H9 (cell line): ENCODE data around the gene HPSE. TPM values are rescaled to one million over a fixed set of nuclear protein-coding genes. Genes with fewer than 3 reads are reported as not detected.

Experiments used
- DNase-seq: peaks from one replicate; pipeline ENCODE4 v3.0.0-alpha.2; 2017
- H2AFZ ChIP-seq: one replicate; pipeline ENCODE4 v1.6.1; 2013; ENCODE audit warnings: mild to moderate bottlenecking, low read length, control low read depth, moderate library complexity
- H2AK5ac ChIP-seq: 2 replicates; pipeline ENCODE4 v1.6.1; 2013; ENCODE audit warnings: low read length, control low read depth, mixed read lengths; ENCODE audit not compliant: insufficient read length
- H2BK120ac ChIP-seq: one replicate; pipeline ENCODE4 v1.6.1; 2013; ENCODE audit warnings: low read depth, mild to moderate bottlenecking, low read length, control low read depth, inconsistent platforms; ENCODE audit not compliant: poor library complexity, severe bottlenecking
- H2BK12ac ChIP-seq: 2 replicates; pipeline ENCODE4 v1.6.1; 2013; ENCODE audit warnings: low read length, control low read depth, mixed read lengths, low read depth; ENCODE audit not compliant: insufficient read length
- H2BK15ac ChIP-seq: 2 replicates; pipeline ENCODE4 v1.6.1; 2013; ENCODE audit warnings: low read depth, low read length, control low read depth
- H2BK20ac ChIP-seq: one replicate; pipeline ENCODE4 v1.6.1; 2013; ENCODE audit warnings: low read depth, mild to moderate bottlenecking, low read length, control low read depth, inconsistent platforms; ENCODE audit not compliant: poor library complexity, severe bottlenecking
- H2BK5ac ChIP-seq: 2 replicates; pipeline ENCODE4 v1.6.1; 2013; ENCODE audit warnings: low read length, control low read depth, mixed read lengths; ENCODE audit not compliant: insufficient read length
- H3K14ac ChIP-seq: 2 replicates; pipeline ENCODE4 v1.6.1; 2013; ENCODE audit warnings: low read length, control low read depth; ENCODE audit not compliant: insufficient read depth
- H3K18ac ChIP-seq: 2 replicates; pipeline ENCODE4 v1.6.1; 2013; ENCODE audit warnings: low read depth, mild to moderate bottlenecking, mixed read lengths, low read length, control low read depth; ENCODE audit not compliant: insufficient read length
- H3K23ac ChIP-seq: 2 replicates; pipeline ENCODE4 v1.6.1; 2013; ENCODE audit warnings: low read length, control low read depth, mixed read lengths, low read depth; ENCODE audit not compliant: insufficient read length
- H3K23me2 ChIP-seq: 2 replicates; pipeline ENCODE4 v1.6.1; 2013; ENCODE audit warnings: low read depth, mild to moderate bottlenecking, mixed read lengths, low read length, control low read depth; ENCODE audit not compliant: insufficient read length, poor library complexity, severe bottlenecking
- H3K27ac ChIP-seq: 2 replicates; pipeline ENCODE4 v1.5.1; 2013; ENCODE audit warnings: low read length, control low read depth, mixed read lengths, low read depth; ENCODE audit not compliant: insufficient read length
- H3K27me3 ChIP-seq: 2 replicates; pipeline ENCODE4 v1.6.1; 2013; ENCODE audit warnings: low read length, control low read depth, inconsistent platforms; ENCODE audit not compliant: insufficient read depth
- H3K4ac ChIP-seq: 2 replicates; pipeline ENCODE4 v1.6.1; 2013; ENCODE audit warnings: low read depth, mild to moderate bottlenecking, control low read depth, inconsistent platforms, low read length, moderate library complexity
- H3K4me1 ChIP-seq: 2 replicates; pipeline ENCODE4 v1.6.1; 2013; ENCODE audit warnings: low read length, control low read depth, inconsistent platforms; ENCODE audit not compliant: insufficient read depth
- H3K4me2 ChIP-seq: 2 replicates; pipeline ENCODE4 v1.6.1; 2013; ENCODE audit warnings: low read length, control low read depth, mixed read lengths; ENCODE audit not compliant: insufficient read length, insufficient read depth
- H3K56ac ChIP-seq: 2 replicates; pipeline ENCODE4 v1.6.1; 2013; ENCODE audit warnings: low read depth, mild to moderate bottlenecking, mixed read lengths, low read length, control low read depth; ENCODE audit not compliant: insufficient read length
- H3K79me1 ChIP-seq: 2 replicates; pipeline ENCODE4 v1.6.1; 2013; ENCODE audit warnings: low read depth, mild to moderate bottlenecking, moderate library complexity, low read length, control low read depth, inconsistent platforms; ENCODE audit not compliant: insufficient read depth, poor library complexity, severe bottlenecking
- H3K79me2 ChIP-seq: 2 replicates; pipeline ENCODE4 v1.6.1; 2013; ENCODE audit warnings: low read length, control low read depth, inconsistent platforms; ENCODE audit not compliant: insufficient read depth
- H3K9ac ChIP-seq: 2 replicates; pipeline ENCODE4 v1.6.1; 2013; ENCODE audit warnings: low read length, control low read depth, mixed read lengths; ENCODE audit not compliant: insufficient read length; ENCODE audit errors: extremely low read depth
- H3K9me3 ChIP-seq: one replicate; pipeline ENCODE4 v1.6.1; 2013; ENCODE audit warnings: low read depth, low read length, inconsistent platforms; ENCODE audit not compliant: control insufficient read depth
- H3T11ph ChIP-seq: one replicate; pipeline ENCODE4 v1.6.1; 2013; ENCODE audit warnings: mild to moderate bottlenecking, low read length, control low read depth, inconsistent platforms
- H4K20me1 ChIP-seq: one replicate; pipeline ENCODE4 v1.6.1; 2013; ENCODE audit not compliant: control insufficient read depth, insufficient read length, insufficient read depth
- H4K5ac ChIP-seq: 2 replicates; pipeline ENCODE4 v1.6.1; 2013; ENCODE audit warnings: low read depth, mild to moderate bottlenecking, mixed read lengths, low read length, control low read depth; ENCODE audit not compliant: insufficient read length
- H4K8ac ChIP-seq: replicated peaks from 2 replicates; pipeline ENCODE4 v1.6.1; 2013; ENCODE audit warnings: low read length, control low read depth, mixed read lengths, low read depth; ENCODE audit not compliant: insufficient read length
- H4K91ac ChIP-seq: 2 replicates; pipeline ENCODE4 v1.6.1; 2013; ENCODE audit warnings: low read depth, mild to moderate bottlenecking, moderate library complexity, mixed read lengths, low read length, control low read depth; ENCODE audit not compliant: insufficient read length
- H3K27ac Mint-ChIP-seq, 3 experiments: 2 replicates in 2 of 3; 3 replicates in 1 of 3; pipeline ENCODE4 v1.8.0; 2020 to 2021; ENCODE audit warnings: mixed read lengths in 3 of 3, mild to moderate bottlenecking in 1 of 3, moderate library complexity in 1 of 3
- H3K27me3 Mint-ChIP-seq: 2 replicates; pipeline ENCODE4 v1.8.0; 2021; ENCODE audit warnings: low read depth, mild to moderate bottlenecking, moderate library complexity, mixed read lengths
- H3K36me3 Mint-ChIP-seq, 3 experiments: 2 replicates in 2 of 3; 3 replicates in 1 of 3; pipeline ENCODE4 v1.8.0; 2020 to 2021; ENCODE audit warnings: low read depth in 3 of 3, mixed read lengths in 3 of 3; ENCODE audit not compliant: insufficient read depth in 1 of 3
- H3K4me1 Mint-ChIP-seq, 2 experiments: 2 replicates each; pipeline ENCODE4 v1.8.0; 2020; ENCODE audit warnings: mixed read lengths in 2 of 2
- H3K4me3 Mint-ChIP-seq, 2 experiments: 2 replicates in 1 of 2; 3 replicates in 1 of 2; pipeline ENCODE4 v1.8.0; 2020 to 2021; ENCODE audit warnings: mild to moderate bottlenecking in 2 of 2, mixed read lengths in 2 of 2, moderate library complexity in 1 of 2
- H3K9me3 Mint-ChIP-seq, 2 experiments: 2 replicates in 1 of 2; 3 replicates in 1 of 2; pipeline ENCODE4 v1.8.0; 2020; ENCODE audit warnings: mild to moderate bottlenecking in 2 of 2, mixed read lengths in 2 of 2, moderate library complexity in 1 of 2
- CTCF ChIP-seq: fragments of 200-600 bp; sonication (generic); conservative IDR thresholded peaks from 3 replicates; pipeline ENCODE4 v1.8.0; 2021; ENCODE audit warnings: antibody characterized with exemption, mild to moderate bottlenecking
- WGBS: extraction: QIAGEN DNeasy Blood & Tissue Kit; methylation state at CpG from one replicate; pipeline ENCODE4 v1.1.7; 2013; ENCODE audit warnings: missing lambda C conversion rate, low lambda C conversion rate, mixed read lengths; ENCODE audit not compliant: insufficient read length; ENCODE audit errors: extremely low coverage; 5-methylcytosine and 5-hydroxymethylcytosine counted together
- total RNA-seq: library from RNA; stranded (reverse); gene quantifications from 2 replicates; pipeline ENCODE4 v1.2.1, GENCODE V29; 2021

The HPSE gene
- total RNA-seq, 1 experiment from 2014 or later = 2.0 TPM

GRCh38 chr4:83329521-83330110 lies 5.0 kb downstream of the HPSE start:
- Histone ChIP-seq H2BK12ac (no peak overlapping the region), H4K8ac (no peak overlapping the region), H3K4me2 (no peak overlapping the region), H4K20me1 (no peaks in the 10 kb centered on the region), H3K4ac (no peak overlapping the region), H3K18ac (no peak overlapping the region), H3K4me1 (no peaks in the 10 kb centered on the region), H3K27me3 (peaks cover 5% of the 10 kb centered on the region; the same call in 1 of the 2 replicates), H3K23me2 (peaks cover 4% of the 10 kb centered on the region), H3K9me3 (no peaks in the 10 kb centered on the region), H3K56ac (no peak overlapping the region), H4K91ac (no peak overlapping the region), H4K5ac (no peak overlapping the region), H3K79me1 (no peaks in the 10 kb centered on the region), H3K14ac (no peak overlapping the region), H2BK15ac (no peak overlapping the region), H2AK5ac (no peak overlapping the region), H2BK120ac (no peak overlapping the region), H3K9ac (no peak overlapping the region), H2BK5ac (no peak overlapping the region), H2BK20ac (no peak overlapping the region), H3K27ac (no peak overlapping the region), H3K79me2 (no peaks in the 10 kb centered on the region), H2AFZ (no peak overlapping the region), H3T11ph (no peak overlapping the region), H3K23ac (no peak overlapping the region)
- TF ChIP-seq CTCF = no peak
- Mint-ChIP-seq H3K4me1 (peaks cover 9% of the 10 kb centered on the region in 2 experiments), H3K36me3 (no peaks in the 10 kb centered on the region), H3K4me3 (no peak overlapping the region), H3K27ac (no peak overlapping the region), H3K9me3 (no peaks in the 10 kb centered on the region), H3K27me3 (peaks cover 46% of the 10 kb centered on the region)
- WGBS = no CpG with 5 or more reads among the region's 5 CpGs
- DNase-seq = no peak
